Stimulated activated CD4-positive, alpha-beta T cell treated with anti-CD3 and anti-CD28 coated beads, Interleukin-15, amount 100 ng/mL, for 1 hour (primary cell): Measurements from ENCODE around the gene NEFH.
"Not testable (repeated sequence)": the region's sequence is repeated elsewhere in the genome, so short reads cannot be mapped to it uniquely, and the experiment has no call there.

Source experiments
- DNase-seq, 2 donors: peaks; one replicate each; pipeline ENCODE4 v3.0.0-alpha.2; 2020; ENCODE audit warnings: low read depth in 1 of 2, low spot score in 1 of 2

NEFH gene

DNA sequence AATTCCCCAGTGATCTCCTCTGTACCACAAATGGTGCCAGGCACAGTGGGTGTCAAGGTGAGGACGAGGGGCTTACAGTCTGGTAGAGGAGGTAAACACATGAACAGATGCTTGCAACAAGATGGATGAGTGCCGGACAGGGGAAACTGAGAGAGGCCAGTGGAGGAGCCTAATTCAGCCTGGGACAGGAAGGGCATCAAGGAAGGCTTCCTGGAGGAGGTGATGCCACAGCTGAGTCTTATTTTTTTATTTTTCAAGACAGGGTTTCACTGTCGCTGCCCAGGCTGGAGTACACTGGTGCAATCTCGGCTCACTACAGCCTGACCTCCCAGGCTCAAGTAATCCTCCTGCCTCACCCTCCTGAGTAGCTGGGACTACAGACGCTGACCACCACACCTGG is 18.8 kb upstream of the NEFH start:
- no peak for DNase-seq

DNA sequence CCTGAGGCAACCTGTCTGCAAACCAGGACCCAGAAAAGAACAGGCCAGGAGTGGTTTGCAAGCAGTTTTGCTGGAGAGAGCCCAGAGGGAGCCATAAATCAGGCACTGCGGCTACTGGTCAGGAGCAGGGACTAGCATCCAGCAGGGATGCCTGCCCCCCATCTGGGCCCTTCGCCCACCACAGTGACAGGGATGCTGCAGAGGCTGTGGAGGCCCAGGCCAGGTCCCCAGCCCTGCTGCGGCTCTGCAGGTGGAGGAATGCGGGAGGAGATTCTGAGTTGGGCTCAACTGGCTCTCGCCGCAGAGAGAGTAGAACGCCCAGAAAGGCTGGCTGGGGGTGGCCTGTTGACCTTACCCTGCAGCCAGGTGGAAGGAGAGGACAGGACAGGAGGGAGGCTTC is 16.4 kb upstream of the NEFH start:
- no peak for DNase-seq

DNA sequence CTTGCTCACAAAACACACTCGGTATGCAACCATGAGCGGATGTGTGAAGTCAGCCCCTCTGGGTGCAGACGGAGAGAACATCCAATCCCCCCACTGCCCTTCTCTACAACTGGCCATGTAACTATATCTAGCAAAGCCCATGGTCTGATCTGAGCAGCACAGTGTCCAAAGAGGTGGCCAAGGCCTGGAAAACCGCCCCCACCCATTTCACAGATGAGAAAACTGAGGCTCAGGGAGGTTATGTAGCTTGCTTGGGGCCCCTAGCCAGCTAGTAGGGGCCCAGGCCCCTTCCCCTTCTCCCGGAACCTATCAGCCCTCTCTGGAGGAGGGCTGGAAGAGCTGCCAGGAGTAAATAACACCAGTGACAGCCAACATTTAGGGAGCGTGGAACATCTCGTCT is 15.4 kb upstream of the NEFH start:
- DNase-seq, result no peak

GRCh38 chr22:29469755-29470154 is 10.3 kb upstream of the NEFH start:
- DNase-seq, result no peak

DNA sequence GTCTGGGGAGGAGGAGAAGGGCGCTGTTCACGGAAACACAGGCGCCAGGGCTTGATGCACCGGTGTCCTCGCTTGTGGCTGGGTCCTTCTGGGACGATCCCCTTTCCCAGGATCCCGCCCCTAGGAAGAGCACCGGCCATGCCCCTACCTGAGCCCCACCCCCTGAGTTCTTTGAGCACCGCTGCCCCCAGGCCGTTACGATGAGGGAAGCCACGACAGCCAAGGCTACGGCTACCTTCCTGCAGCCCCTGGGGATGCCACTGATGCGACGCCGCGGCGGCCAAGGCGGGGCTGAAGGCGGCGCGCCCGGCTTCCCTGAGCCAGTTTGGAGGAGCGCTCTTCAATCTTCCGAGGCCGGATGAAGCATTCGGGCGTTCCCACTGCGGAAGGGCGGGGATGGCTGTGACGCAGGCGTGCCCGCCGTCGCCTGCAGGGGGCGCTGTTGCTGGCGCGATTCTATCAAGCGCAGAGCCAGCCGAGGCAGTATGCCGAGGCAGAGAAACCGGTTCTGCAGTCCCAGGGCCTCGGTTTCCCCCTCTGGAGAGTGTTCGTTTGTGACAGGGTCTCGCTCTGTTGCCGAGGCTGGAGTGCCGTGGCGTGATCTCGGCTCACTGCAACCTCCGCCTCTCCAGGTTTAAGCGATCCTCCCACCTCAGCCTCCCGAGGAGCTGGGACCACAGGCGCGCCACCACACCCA is 9.7 kb upstream of the NEFH start:
- peak; percentile 37 to 52 for DNase-seq

- DNase-seq, result no peak
Observed at GRCh38 chr22:29473001-29473400, 7.0 kb upstream of the NEFH start.

DNA sequence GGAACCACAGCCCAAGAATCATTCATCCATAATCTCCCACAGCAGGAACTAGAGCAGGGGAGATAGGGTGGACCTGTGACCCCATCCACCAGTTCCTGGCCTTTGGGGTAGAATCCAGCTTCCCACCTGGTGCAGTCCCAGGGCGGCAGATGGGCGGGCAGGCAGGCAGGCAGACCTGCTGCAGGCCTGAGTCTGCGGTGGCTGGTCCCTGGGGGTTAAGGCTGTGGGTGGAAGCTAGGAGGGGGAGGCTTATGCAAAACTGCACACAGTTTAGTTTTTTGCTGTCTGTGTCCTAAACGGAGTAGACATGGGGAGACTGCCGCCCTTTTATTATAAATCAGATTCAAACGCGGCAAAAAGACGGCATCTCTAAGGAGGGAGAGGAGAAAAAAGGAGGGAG is 4.5 kb upstream of the NEFH start:
- DNase-seq, result no peak

DNA sequence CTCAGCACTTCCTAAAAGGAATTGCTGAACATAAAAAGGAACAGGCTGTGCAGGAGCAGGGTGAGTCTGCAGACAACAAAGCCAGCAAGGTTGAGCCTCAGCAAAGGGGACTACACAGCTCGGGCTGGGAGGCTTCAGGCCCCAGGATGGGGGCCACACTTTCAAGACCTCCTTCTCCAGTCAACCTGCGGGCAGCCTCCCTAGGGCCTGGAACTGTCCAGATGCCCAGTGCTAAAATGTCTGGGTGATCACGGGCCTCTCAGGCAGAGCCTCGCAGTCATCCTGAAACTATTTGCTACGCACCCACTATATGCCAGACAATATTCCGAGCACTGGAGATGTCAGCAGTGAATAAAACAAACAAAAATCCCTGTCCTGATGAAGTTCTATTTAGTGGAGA is 3.9 kb upstream of the NEFH start:
- no peak for DNase-seq

- no peak for DNase-seq
Observed at GRCh38 chr22:29477723-29478318, 2.2 kb upstream of the NEFH start.

- DNase-seq, result peak in 1 of 2 donors; percentile 15
Observed at GRCh38 chr22:29478326-29479276, 1.4 kb upstream of the NEFH start.

- DNase-seq, result no peak
Observed at GRCh38 chr22:29480262-29480511, 169 bp downstream of the NEFH start.

GRCh38 chr22:29480512-29481264 is 670 bp downstream of the NEFH start:
- peak in 1 of 2 donors; percentile 6 for DNase-seq

DNA sequence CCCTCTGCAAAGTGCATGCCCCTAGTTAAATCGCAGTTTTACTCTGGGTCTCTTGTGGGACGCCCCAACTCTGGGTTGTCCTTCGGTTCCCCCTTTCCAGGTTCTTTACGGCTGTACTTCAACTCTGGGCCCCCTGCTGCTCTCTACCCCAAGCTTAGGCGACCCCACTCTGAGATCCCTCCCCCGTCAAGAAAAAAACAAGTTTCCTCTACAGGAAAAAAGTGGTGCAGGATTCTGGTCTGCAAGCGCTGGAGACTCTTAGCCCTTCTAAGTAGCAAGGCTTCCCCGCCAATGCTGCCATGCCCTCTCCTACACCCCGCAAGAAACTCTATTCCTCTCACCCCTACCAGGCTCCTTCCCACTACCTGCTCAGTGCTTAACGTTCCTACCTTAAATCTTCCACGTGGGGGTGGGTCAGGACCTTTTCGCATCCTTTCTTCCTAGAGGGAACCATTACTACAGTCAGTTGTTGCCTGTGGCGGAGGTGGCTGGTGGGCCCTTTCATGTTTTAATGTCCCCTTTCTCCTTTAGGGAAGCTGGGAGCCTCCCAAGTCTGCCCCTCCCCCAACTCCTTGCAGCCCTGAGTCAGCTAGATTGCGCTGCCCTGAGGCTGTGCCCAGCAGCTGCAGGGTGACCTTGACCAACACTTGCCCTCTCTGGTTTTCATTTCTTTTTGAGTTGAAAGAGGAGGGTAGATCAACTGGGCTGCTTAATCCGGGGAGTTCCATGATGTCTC is 1.4 kb downstream of the NEFH start:
- no peak for DNase-seq

- no peak for DNase-seq
Observed at GRCh38 chr22:29482253-29482652, 2.2 kb downstream of the NEFH start.

DNA sequence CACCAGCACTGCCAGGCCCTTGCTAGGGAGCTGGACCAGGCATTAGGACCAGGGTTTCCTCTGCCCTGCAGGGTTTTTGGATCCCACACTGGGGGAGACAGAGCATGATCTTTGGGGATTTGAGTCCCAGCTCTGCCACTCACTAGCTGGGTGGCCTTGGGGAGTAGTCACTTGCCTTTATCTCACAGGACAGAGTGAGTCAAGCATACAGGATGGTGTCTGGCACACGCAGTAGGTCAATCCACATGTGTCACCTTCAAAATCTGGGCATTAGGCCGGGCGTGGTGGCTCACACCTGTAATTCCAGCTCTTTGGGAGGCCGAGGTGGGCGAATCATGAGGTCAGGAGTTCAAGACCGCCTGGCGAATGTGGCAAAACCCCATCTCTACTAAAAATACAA is 2.7 kb downstream of the NEFH start:
- DNase-seq, result no peak

DNA sequence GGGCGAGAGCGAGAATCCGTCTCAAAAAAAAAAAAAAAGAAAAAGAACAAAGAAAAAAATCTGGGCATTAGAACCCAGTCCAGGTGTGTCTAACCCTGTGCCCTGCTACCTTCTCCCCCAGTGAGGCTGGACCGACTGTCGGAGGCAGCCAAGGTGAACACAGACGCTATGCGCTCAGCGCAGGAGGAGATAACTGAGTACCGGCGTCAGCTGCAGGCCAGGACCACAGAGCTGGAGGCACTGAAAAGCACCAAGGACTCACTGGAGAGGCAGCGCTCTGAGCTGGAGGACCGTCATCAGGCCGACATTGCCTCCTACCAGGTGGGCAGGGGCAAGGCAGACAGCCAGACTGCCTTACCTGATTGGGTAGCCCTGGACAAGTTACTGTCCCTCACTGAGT is 3.2 kb downstream of the NEFH start:
- DNase-seq, result no peak

DNA sequence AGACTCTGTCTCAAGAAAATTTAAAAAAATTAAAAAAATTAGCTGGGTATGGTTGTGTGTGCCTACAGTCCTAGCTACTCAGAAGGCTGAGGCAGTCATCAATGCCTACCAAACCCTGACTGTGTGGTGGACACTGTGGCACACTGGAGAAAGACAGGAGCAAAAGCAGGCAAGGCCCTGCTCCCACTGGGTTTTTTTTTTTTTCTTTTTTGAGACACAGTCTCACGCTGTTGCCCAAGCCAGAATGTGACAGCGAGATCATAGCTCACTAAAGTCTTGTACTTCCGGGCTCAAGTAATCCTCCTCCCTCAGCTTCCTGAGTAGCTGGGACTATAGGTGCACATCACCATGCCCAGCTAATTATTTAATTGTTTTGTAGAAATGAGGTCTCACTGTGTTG is 4.6 kb downstream of the NEFH start:
- DNase-seq, result no peak

DNA sequence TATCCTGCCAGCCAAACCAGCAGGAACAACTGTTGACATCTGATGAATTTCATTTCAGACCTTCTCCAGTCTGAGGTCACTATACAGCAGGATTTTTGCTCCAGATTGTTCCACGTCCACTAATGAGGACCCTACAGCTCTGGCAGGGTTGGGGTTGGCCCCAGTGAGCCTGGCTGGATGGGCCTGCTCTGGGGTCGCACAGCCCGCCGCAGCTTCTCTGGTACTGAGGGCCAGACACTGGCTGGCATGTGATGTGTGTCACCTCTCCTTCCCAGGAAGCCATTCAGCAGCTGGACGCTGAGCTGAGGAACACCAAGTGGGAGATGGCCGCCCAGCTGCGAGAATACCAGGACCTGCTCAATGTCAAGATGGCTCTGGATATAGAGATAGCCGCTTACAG is 5.4 kb downstream of the NEFH start:
- no peak for DNase-seq

GRCh38 chr22:29487426-29487986 is 7.5 kb downstream of the NEFH start:
- no peak for DNase-seq

- not testable (repeated sequence) for DNase-seq
Observed at GRCh38 chr22:29489127-29489780, 9.2 kb downstream of the NEFH start.
